Neural cell (in vitro differentiated cells): Measurements from ENCODE around the gene GCNT2. TPM values are rescaled to one million over a fixed set of nuclear protein-coding genes. Genes with fewer than 3 reads are reported as not detected.

ENCODE experiments used
- H2AFZ ChIP-seq: fragments of 200-600, 300-800 bp; sonication (generic), shearing (Covaris generic); 2 replicates; pipeline ENCODE4 v1.6.0; 2014; ENCODE audit warnings: low read depth, mild to moderate bottlenecking, antibody characterized with exemption, low read length, moderate library complexity
- H3F3A ChIP-seq: fragments of 200-600 bp; shearing (Covaris generic); 2 replicates; pipeline ENCODE4 v1.6.1; 2016; ENCODE audit warnings: mild to moderate bottlenecking, moderate library complexity, mixed read lengths, antibody characterized with exemption, low read length; ENCODE audit not compliant: insufficient read depth, poor library complexity, severe bottlenecking
- H3K27ac ChIP-seq: fragments of 200-600, 300-800 bp; sonication (generic), shearing (Covaris generic); 2 replicates; pipeline ENCODE4 v1.5.1; 2014; ENCODE audit warnings: mild to moderate bottlenecking, low read length, moderate library complexity
- H3K27me3 ChIP-seq: fragments of 300-800, 200-600 bp; sonication (generic), shearing (Covaris generic); 2 replicates; pipeline ENCODE4 v1.6.0; 2014; ENCODE audit warnings: mild to moderate bottlenecking, low read depth, low read length, moderate library complexity; ENCODE audit not compliant: insufficient read depth
- H3K36me3 ChIP-seq: fragments of 300-800, 200-600 bp; sonication (generic), shearing (Covaris generic); 2 replicates; pipeline ENCODE4 v1.5.1; 2014; ENCODE audit warnings: mild to moderate bottlenecking, antibody characterized with exemption, low read length, moderate library complexity; ENCODE audit not compliant: insufficient read depth
- H3K4me2 ChIP-seq: fragments of 300-800, 200-600 bp; sonication (generic), shearing (Covaris generic); 2 replicates; pipeline ENCODE4 v1.6.0; 2014; ENCODE audit warnings: mild to moderate bottlenecking, low read length
- H3K4me3 ChIP-seq: fragments of 300-800, 200-600 bp; sonication (generic), shearing (Covaris generic); 2 replicates; pipeline ENCODE4 v1.5.1; 2014; ENCODE audit warnings: mild to moderate bottlenecking, low read length, moderate library complexity
- H3K79me2 ChIP-seq: fragments of 200-600 bp; shearing (Covaris generic); replicated peaks from 2 replicates; pipeline ENCODE4 v1.6.0; 2014; ENCODE audit warnings: mild to moderate bottlenecking, low read length, moderate library complexity; ENCODE audit not compliant: insufficient read depth
- H3K9ac ChIP-seq: fragments of 300-800, 200-600 bp; sonication (generic), shearing (Covaris generic); 2 replicates; pipeline ENCODE4 v1.6.1; 2016; ENCODE audit warnings: mild to moderate bottlenecking, low read length, mixed read lengths
- H3K9me2 ChIP-seq: fragments of 200-600 bp; shearing (Covaris generic); 2 replicates; pipeline ENCODE4 v1.6.1; 2016; ENCODE audit warnings: mild to moderate bottlenecking, low read length, mixed read lengths; ENCODE audit not compliant: insufficient read depth
- H3K9me3 ChIP-seq: fragments of 200-600, 300-800 bp; sonication (generic), shearing (Covaris generic); 2 replicates; pipeline ENCODE4 v1.6.1; 2016; ENCODE audit warnings: mild to moderate bottlenecking, mixed run types, low read length, moderate library complexity, mixed read lengths
- H4K20me1 ChIP-seq: fragments of 200-600 bp; shearing (Covaris generic); 2 replicates; pipeline ENCODE4 v1.6.1; 2016; ENCODE audit warnings: mild to moderate bottlenecking, mixed run types; ENCODE audit not compliant: insufficient read depth
- CTCF ChIP-seq: fragments of 450-650 bp; IDR thresholded peaks from 2 replicates; pipeline ENCODE4 v1.5.1; 2014; ENCODE audit warnings: antibody characterized with exemption, mild to moderate bottlenecking, moderate library complexity; ENCODE audit not compliant: poor library complexity, severe bottlenecking
- EP300 ChIP-seq: fragments of 450-650 bp; conservative IDR thresholded peaks from 2 replicates; pipeline ENCODE4 v1.6.1; 2014; ENCODE audit warnings: antibody characterized with exemption, mild to moderate bottlenecking, moderate library complexity; ENCODE audit not compliant: poor library complexity, severe bottlenecking
- EZH2 ChIP-seq: fragments of 200-600, 300-800 bp; shearing (Covaris generic), sonication (generic); IDR thresholded peaks from 2 replicates; pipeline ENCODE4 v1.6.1; 2014; ENCODE audit warnings: antibody characterized with exemption, low read length, borderline replicate concordance, mild to moderate bottlenecking; ENCODE audit not compliant: insufficient read depth, poor library complexity, severe bottlenecking
- MXI1 ChIP-seq: fragments of 450-650 bp; conservative IDR thresholded peaks from 2 replicates; pipeline ENCODE4 v1.6.1; 2014; ENCODE audit warnings: antibody characterized with exemption, mild to moderate bottlenecking; ENCODE audit not compliant: poor library complexity, severe bottlenecking
- POLR2AphosphoS5 ChIP-seq: IDR thresholded peaks from 2 replicates; pipeline ENCODE4 v1.6.1; 2012
- RAD21 ChIP-seq: fragments of 450-650 bp; conservative IDR thresholded peaks from 2 replicates; pipeline ENCODE4 v1.6.1; 2014; ENCODE audit warnings: antibody characterized with exemption, mild to moderate bottlenecking, moderate library complexity
- REST ChIP-seq: IDR thresholded peaks from 2 replicates; pipeline ENCODE4 v1.6.1; 2012; ENCODE audit warnings: borderline replicate concordance
- SMC3 ChIP-seq: fragments of 450-650 bp; conservative IDR thresholded peaks from 2 replicates; pipeline ENCODE4 v1.6.1; 2014; ENCODE audit warnings: antibody characterized with exemption, mild to moderate bottlenecking, moderate library complexity; ENCODE audit not compliant: poor library complexity
- TAF1 ChIP-seq: IDR thresholded peaks from 2 replicates; pipeline ENCODE4 v1.6.1; 2012; ENCODE audit warnings: low read depth
- polyA plus RNA-seq: library from polyadenylated mRNA; depleted of rRNA; stranded (reverse); fragments of >200 nt; gene quantifications from 2 replicates; pipeline ENCODE4 v1.2.3, GENCODE V29; 2014

GCNT2 gene
- polyA plus RNA-seq, 1 donor from 2014 or later: 9.4 TPM

DNA sequence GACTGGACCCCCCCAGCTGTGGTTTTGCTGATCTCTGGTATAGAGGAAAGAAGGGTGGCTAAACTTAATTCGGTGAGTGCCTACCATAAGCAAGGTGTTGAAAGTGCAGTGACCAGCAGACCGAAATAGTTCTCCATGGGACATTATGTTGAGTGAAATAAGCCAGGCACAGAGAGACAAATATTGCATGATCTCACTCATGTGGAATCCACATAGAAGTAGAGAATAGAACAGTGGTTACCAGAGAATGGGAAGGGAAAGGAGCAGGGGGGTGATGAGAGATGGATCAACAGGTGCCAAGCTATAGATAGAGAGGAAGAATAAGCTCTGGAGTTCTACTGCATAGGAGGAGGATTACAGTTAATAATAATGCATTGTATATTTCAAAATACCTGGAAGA is 9.7 kb upstream of the GCNT2 start:
- H3K9ac ChIP-seq: no peak overlapping the region
- H4K20me1 ChIP-seq: no peaks in the 10 kb centered on the region
- no peaks in the 10 kb centered on the region for H3K36me3 ChIP-seq
- H3K27me3 ChIP-seq: no peaks in the 10 kb centered on the region
- TF ChIP-seq TAF1 (no peak), EZH2 (no peak), POLR2AphosphoS5 (no peak), SMC3 (no peak), REST (no peak), MXI1 (no peak), EP300 (no peak), CTCF (no peak), RAD21 (no peak)
- no peaks in the 10 kb centered on the region for H3K9me2 ChIP-seq
- H3K9me3 ChIP-seq: no peaks in the 10 kb centered on the region
- H2AFZ ChIP-seq: no peak overlapping the region
- no peaks in the 10 kb centered on the region for H3F3A ChIP-seq
- no peak overlapping the region for H3K4me3 ChIP-seq
- no peak overlapping the region for H3K4me2 ChIP-seq
- no peak overlapping the region for H3K27ac ChIP-seq
- no peaks in the 10 kb centered on the region for H3K79me2 ChIP-seq

DNA sequence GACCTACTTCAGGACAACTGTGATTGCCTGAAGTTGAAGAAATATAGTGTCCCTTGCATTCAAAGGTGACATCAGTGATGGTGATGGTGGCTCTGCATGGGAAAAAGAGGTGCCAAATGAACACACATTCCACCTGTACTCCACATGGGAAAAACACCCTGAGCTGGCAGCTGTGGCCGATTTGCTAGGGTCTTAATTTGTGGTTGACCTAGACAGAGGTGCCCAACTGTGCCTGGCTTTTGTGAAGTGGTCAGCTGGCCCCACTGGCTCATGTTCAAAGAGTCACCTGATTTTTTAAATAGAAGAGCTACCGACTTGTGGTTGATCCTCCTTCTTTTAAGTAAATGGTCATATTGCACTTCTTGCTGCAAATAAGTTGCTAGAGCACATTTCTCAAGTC is 7.6 kb upstream of the GCNT2 start:
- no peaks in the 10 kb centered on the region for H3K79me2 ChIP-seq
- no peaks in the 10 kb centered on the region for H3K9me3 ChIP-seq
- H4K20me1 ChIP-seq: no peaks in the 10 kb centered on the region
- H3F3A ChIP-seq: no peaks in the 10 kb centered on the region
- no peak overlapping the region for H2AFZ ChIP-seq
- H3K9me2 ChIP-seq: no peaks in the 10 kb centered on the region
- no peak overlapping the region for H3K4me3 ChIP-seq
- H3K36me3 ChIP-seq: no peaks in the 10 kb centered on the region
- no peak overlapping the region for H3K27ac ChIP-seq
- TF ChIP-seq EP300: no peak
- TF ChIP-seq EZH2: no peak
- TF ChIP-seq MXI1: no peak
- TF ChIP-seq RAD21: no peak
- TF ChIP-seq POLR2AphosphoS5: no peak
- TF ChIP-seq TAF1: no peak
- no peak for TF ChIP-seq REST
- no peak for TF ChIP-seq CTCF
- TF ChIP-seq SMC3: no peak
- H3K9ac ChIP-seq: no peak overlapping the region
- H3K4me2 ChIP-seq: no peak overlapping the region
- H3K27me3 ChIP-seq: no peaks in the 10 kb centered on the region
